CD4-positive, alpha-beta T cell treated with Interleukin-21 for 1 hour (primary cell): ENCODE data around the gene C2orf80.
"Not testable (repeated sequence)": the region's sequence is repeated elsewhere in the genome, so short reads cannot be mapped to it uniquely, and the experiment has no call there.

Experiments used
- DNase-seq: peaks from one replicate; pipeline ENCODE4 v3.0.0-alpha.2; 2020

The C2orf80 gene

DNA sequence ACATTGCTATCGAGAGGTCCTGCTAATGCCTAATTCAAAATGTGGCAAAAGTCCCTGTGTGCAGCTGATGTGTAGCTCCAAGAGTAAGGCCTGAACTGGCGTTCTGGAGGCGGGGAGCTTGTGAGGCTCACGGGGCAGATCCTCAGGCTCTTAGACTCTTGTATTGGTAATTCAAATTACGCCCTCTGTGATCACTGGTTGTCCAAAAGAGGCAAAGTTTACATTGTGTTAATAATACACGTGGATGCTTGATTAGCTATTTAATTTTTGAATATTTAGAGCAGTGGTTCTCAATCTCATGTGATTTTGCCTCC lies 14.0 kb downstream of the C2orf80 start:
- no peak for DNase-seq

DNA sequence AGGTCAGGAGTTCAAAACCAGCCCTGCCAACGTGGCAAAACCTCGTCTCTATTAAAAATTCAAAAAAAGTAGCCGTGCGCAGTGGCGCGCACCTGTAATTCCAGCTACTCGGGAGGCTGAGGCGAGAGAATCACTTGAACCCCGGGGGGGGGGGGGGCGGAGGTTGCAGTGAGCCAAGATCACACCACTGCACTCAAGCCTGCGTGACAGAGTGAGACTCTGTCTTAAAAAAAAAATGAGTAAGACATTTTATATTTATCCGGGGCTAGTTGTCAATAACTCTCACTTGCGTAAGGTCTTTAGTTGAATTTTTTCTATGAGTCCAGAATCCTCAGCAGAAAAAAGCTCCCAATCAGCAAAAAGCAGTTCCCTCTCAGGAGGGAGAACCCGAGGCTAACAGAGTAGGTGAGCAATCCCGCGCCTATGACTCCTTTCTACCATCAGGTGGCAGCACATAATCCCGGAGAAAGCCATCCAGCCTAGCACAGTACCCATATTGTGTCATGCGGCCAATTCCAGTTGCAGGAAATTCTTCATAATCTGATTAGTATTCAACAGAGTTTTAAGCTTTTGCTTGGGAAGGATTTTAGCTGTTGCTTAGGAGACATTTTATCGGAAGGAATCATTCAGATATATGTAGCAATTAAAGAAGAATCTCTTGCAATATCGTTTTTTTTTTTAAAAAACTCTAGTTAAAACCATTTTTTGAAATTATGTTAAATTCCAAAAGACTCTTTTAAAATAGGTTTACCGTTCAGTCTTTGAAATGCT lies 14.6 kb downstream of the C2orf80 start:
- peak; percentile 61 for DNase-seq

DNA sequence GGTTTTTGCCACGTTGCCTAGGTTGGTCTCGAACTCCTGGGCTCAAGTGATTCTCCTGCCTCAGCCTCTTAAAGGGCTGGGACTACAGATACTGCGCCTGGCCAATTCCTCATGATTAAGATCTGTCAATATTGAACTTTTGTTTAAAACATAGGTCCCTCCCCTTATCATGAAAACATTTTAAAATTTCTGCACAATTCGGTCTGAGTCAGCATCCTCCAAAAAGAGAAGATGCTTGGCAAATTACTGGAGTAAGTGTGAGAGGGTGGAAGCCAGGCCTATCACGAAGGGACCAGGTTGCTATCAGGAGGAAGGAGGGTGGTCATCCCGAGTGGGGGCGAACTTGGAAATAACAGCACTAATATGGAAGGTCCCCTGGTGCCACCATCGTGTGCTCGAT lies 15.7 kb downstream of the C2orf80 start:
- DNase-seq, result no peak

DNA sequence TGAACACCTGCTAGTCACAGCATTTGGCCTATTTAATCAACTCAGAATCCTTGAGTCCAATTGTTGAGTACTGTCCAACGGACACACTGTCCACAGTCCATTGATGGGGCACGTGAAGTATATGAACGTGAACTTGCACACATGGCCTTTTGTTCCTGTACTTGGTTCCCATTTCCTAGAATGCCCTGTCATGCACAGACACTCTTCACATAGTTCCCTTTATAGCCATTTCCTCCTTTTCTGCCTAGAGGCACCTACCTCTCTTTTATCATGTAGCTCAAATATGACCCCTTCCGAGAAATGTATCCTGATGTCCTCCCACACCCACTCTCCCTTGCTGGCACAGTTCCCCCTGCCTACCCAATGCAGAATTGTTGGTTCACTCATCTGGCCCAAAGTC lies 17.7 kb downstream of the C2orf80 start:
- no peak for DNase-seq

DNA sequence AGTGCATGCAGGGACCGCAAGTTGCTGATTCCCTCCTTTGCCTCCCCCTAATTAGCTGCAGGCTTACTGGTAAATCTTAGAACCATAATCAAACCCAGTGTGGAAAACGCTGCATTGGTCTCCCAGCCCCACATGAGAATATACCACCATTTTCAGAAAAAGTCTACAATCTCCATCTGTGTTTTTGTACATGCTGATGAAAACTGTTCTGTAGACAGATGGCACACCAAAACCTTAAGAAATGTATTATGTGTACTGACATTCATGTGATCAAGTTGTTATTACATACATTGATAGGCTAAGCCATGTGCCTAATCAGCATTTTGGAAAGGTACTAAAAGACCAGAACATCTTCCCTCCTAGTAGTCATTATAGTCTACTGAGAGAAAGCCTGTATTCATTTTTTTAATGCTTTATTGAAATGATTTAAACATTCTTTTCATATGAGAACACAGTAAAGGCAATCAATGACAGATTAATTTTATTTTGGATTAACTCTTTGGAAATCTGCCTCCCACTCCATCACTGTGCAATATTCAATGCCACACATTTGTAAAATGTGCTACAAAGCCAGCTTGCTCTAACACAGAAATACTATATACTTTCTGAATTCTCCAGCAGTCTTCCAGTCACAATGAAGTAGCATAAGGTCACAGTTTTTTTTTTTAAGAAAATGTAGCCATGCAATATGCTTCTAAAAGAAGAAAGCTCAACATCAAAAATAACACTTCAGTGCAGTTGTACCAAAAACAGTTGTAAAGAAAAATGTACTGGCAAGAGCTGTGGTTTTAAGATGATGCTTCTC lies 24.7 kb downstream of the C2orf80 start:
- DNase-seq, result no peak

DNA sequence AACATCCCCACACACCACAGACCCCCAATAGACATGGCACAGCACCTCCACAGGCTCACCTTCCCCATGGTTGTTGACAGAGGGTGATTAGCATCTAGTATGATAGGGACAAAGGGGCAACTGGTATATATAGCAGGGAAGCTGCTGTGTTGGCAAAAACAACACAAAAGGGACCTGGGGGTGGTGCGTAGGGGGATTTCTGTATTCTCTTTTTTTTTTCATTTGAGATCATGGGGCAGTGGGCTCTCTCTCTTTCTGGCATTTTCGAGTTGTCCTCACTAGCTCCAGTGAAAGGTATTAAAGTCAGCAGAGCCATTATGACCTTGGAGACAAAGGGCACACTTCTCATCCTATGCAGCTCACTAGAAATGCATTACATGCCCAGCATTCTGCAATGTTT lies 26.3 kb downstream of the C2orf80 start, which contains the start of gene CRYGA:
Gene CRYGA, minus strand, starts transcription at position 101 of the 400 bp plus-strand sequence. Its CDS starts 33 bp downstream, at position 68.
- no peak for DNase-seq

DNA sequence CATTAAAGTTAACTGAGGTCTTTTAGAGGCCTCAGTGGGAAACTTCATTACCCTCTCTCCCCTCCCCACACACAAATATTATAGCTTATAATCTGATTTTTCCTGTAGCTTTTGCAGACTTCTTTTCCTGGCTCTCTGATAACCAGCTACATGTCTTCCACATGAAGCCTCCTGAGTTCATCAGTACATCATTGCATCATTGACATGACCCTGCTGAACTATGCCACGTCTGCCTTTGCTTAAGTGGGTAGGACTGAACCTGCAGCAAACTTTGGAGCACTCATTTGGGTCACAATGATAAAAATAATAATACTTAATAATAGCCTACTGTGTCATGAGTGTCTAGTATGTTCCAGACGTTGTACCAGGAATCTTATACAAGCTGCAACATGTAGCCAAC lies 33.4 kb downstream of the C2orf80 start:
- no peak for DNase-seq

DNA sequence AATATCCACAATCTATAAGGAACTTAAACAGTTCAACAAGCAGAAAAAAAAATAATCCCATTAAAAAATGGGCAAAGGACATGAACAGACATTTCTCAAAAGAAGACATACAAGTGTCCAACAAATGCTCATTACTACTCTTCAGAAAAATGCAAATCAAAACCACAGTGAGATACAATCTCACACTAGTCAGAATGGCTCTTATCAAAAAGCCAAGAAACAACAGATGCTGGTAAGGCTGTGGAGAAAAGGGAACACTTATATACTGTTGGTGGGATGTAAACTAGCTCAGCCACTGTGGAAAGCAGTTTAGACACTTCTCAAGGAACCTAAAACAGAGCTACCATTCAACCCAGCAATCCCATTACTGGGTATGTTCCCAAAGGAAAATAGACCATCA lies 36.7 kb downstream of the C2orf80 start:
- DNase-seq, result no peak

DNA sequence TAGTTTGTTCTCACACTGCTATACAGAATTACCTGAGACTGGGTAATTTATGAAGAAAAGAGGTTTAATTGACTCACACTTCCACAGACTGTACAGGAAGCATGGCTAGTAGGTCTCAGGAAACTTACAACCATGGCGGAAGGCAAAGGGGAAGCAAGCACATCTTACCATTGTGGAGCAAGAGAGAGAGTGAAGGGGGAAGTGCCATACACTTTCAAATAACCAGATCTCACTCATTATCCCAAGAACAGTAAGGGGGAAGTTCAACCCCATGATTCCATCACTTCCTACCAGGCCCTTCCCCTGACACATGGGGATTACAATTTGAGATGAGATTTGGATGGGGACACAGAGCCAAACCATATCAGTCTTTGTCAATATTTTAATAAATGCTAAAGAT lies 38.9 kb downstream of the C2orf80 start:
- DNase-seq, result no peak

DNA sequence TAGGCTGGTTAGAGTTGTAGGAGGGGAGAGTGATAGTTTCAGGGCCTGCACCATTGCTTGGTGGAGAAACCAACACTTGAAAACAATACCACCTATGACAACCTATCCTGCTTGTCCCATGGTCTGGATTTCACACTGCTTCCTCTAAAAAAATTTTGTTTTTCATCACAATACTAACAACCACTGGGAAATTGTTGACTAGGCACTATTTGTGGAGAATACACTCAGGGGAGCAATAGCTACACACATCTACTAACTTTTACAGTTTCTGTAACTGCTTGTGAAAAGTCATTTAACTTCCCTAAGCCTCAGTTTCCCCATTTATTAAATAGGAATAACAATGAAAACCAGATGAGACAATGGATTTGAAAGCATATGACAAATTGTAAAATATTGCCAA lies 39.7 kb downstream of the C2orf80 start:
- DNase-seq, result no peak

DNA sequence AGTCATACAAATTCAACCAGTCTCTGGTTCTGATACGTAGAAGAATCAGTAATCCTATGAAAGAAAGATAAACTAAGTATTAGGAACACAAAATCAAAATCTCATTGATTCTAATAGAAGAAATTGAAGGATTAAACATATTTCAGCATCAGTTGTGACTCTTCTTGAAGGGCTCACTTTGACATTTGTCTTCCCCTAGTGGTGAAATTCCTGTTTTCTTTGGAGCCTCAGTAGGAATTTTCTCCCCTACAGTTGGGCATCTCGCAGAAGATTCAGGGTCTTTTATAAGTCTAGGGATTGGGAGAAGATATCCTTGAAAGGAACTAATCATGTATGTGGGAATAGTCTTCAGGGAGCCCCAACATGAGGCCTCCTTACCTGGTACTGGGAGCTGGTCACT lies 41.0 kb downstream of the C2orf80 start:
- no peak for DNase-seq

DNA sequence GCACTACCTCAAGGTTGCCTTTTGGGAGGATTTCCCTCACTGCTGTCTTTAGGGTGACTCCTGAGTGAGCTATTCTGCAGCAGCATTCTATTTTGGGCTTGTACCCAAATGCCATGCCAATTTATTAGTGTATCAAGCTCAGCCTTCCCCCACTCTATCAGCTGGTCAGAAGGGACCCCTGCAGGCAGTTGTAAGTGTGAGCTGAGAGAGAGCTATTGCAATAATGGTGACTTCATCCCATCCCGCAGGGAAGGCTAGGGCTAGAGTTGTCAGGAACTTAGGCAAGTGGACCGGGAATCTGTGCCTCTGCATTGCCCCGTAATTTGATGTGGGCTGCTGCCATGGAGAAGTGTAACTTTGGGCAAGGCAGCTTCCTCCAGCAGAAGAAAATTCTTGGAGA lies 42.1 kb downstream of the C2orf80 start:
- DNase-seq, result no peak

DNA sequence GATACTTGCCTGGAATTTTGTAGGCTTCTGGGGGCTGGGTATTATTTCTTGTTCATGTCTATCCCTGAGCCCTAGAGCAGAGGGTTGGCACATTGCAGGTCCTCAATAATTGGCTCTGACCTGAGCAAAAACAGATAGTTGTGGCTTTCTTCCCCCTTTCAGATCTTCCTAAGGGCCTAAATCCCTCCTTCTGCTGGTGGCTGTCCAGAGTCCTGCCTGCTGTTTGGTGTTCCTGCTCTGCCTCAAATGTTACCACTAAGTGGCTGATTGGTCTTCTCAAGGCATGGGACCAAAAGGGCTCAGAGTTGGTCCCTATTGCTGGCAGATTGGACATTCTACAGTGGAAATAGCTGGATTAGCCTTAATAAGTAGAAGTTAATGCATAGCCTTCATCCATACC lies 42.8 kb downstream of the C2orf80 start:
- no peak for DNase-seq

DNA sequence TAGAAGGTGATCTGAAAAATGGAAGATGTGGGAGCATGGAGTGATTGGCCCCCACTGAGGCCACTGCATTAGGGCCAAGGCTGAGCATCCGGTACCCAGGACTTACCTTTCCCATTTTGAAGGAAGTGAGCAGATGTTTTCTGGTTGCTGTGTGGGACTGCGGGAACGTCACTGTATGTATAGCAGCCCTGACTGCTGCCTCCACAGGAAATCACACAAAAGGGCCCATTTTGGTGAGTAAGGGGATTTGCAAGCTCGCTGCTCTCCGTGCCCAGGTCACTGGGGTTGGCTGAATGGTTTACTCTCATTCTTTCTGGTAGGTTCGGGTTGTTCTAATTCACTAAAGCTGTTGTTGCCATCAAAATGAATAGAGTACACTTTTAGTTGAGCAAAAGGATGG lies 43.8 kb downstream of the C2orf80 start, which contains the start of gene CRYGB:
Gene CRYGB, minus strand, starts transcription at position 153 of the 400 bp plus-strand sequence. Its CDS starts 38 bp downstream, at position 115.
- DNase-seq, result no peak

DNA sequence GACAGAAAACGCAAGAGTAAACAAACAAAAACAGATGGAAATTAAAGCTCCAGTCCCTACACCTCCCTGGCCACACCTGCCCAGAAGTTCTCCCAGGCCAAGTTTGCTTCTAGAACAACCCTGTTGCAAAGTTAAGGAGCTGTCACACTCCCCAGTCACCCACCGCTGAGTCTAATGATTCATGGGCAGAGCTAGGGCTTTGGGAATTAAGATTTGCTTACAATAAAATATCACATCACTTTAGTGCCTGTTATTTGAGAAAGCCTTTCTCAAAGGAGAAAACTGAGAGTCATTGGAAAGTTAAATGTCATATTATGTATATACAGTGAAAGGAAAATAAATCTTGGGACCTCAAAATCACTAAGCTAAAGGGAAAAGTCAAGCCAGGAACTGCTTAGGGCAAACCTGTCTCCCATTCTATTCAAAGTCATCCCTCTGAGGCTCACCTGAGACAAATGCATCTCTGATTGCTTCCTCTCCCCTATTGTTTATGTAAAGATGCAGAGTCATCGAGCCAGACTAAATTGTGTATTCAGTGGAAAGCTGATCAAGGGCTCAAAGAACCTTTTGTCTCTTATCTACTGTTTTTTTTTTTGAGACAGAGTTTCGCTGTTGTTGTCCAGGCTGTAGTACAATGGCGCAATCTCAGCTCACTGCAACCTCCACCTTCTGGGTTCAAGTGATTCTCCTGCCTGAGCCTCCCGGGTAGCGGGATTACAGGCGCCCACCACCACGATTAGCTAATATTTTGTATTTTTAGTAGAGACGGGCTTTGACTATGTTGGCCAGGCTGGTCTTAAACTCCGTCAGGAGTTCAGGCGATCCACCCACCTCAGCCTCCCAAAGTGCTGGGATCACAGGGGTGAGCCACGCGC lies 46.7 kb downstream of the C2orf80 start:
- DNase-seq, result no peak

DNA sequence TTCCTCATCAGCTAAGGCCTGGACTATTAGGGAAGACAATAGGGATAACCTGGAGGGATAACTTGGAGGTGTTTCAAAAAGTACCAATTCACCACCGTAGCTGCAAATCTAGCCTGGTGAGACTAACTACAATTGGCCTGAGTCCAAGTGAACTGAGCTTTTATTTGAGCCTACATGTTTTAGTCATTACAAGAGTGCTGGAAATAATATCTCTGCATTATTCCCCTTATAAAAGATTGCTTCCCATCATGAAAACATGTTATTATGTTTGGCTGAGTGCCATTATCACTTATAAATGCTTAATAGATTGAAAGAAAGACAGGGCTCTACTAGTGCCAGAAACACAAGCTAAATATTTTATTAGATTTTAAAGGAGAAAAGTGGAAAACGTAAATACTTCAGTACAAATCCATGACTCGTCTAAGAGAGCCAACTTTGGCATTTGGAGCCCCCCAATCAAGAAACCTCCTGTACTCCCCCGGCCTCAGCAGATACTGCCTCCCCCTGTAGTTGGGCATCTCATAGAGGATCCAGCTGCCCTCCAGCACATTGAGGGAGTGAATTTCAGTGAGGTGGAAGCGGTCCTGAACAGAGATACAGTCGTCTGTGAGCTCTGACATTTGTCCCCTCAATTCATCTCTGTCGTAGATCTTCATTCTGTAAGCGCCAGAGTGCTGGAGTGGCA lies 47.4 kb downstream of the C2orf80 start:
- no peak for DNase-seq

DNA sequence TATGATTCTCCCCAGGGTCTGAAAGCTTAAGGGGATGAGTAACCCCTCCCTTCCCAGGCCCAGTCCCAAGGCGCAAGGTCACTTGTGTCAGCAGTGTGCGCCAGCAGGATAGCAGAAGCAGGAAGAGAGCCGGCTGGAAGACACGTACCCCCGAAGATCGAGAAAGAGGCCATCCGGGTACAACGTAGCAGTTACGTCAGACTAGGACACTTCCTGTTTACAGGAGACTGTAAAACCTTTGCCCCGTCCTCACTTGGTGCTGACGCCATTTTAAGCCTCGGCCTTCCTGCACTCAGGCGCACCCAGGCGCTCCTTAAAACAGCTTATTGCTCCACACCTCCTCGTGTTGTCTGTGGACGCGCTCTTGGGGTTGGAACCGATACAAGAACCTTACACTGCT lies 50.4 kb downstream of the C2orf80 start:
- DNase-seq, result no peak

DNA sequence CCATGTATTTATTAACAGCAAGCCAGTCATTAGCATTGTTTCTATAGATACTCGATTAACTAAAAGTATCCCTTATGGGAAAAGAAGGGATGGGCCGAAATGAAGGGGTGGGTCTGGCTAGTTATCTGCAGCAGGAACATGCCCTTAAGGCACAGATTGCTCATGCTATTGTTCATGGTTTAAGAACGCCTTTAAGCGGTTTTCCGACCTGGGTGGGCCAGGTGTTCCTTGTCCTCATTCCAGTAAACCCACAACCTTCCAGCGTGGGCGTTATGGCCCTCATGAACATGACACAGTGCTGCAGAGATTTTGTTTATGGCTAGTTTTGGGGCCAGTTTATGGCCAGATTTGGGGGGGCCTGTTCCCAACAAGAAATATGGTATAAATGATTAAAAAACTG lies 51.5 kb downstream of the C2orf80 start:
- not testable (repeated sequence) for DNase-seq

DNA sequence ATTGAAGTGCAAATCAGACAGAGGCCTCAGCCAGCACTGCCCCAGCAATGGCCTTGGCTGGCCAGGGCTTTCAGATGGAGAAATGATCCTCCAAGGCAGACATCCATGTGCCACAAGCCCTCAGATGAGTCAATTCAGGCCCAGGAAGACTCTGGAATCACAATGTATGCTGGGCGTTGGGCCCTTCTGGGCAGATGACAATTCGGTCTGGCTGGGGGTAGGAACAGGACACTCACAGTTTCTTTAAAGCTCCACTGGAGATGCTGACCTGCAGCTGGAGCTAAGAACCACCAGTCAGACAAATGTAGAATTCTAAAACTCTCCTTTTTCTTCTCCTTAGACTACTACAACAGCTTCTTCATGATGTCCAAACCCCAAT lies 53.1 kb downstream of the C2orf80 start:
- DNase-seq, result no peak

DNA sequence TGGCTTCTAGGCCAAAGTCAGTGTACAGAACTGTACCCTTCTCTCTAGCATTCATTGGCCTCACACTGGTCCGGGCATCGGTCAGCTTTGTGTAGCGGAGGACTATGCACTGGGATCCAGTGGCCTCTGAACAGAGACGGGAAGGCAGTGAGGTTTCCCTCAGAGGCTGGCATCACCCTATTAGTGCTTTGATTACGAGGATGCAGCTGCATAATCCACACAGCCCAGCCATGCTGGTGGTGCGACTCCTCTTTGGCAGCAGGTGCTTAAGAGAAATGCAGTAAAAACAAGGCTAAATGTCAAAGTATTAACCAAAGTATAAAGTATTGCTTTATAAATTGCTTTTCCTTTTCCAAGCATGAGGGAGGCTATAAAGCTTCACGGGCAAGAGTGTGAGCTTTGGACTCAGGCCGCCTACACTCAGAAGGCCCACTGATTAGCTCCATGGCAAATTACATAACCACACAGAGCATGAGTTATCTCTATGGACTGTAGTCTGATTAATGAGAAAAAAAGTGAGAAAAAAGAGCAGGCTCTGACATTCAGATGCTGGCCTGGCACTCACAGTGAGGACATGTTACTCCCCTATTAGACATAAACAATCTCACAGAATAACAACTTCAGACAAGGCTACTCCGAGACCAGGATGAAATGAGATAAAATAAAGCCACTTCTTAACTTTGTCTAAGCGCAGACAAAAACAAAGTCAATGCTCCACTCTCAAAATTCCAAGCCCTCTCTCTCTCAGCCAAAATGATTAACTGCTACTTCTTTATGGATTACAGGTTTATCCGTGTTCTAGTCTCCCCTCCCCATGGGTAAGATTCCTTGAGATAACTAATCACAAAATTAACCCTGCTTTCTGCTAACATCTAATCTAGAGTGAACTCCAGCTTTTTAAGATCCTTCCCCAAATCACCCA lies 53.8 kb downstream of the C2orf80 start:
- no peak for DNase-seq

DNA sequence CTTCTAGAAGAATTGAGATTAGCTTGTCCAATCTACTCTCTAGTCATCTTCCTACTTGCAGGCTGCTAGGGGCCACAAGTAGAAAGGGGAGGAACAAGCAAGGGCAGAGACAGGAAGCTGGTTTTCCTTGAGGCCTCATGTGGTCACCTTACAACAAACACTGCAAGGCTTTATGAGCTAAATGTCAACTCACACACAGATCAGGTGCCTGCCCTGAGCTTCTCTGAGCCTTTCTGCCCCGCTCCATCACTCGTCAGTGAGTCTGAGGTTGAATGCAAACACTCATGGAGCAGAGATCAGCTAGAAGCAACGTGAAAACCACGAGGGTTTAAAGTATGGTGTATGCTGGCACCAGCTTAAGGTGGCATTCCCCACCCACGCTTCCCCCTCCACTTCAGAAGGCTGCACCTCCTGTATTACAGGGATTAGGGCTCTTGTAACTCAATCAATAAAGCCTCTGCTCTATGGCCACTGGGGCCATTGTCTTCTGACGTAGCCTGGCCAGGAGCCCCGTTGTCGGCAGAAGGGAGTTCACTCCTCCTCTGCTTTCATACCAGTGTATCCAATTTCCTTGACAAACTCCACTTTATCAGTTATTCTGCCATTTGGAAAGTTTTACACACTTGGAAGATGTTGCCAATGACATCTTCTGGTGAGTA lies 54.8 kb downstream of the C2orf80 start:
- no peak for DNase-seq
